Measurements from ENCODE around the gene YLPM1.

Gene YLPM1

DNA sequence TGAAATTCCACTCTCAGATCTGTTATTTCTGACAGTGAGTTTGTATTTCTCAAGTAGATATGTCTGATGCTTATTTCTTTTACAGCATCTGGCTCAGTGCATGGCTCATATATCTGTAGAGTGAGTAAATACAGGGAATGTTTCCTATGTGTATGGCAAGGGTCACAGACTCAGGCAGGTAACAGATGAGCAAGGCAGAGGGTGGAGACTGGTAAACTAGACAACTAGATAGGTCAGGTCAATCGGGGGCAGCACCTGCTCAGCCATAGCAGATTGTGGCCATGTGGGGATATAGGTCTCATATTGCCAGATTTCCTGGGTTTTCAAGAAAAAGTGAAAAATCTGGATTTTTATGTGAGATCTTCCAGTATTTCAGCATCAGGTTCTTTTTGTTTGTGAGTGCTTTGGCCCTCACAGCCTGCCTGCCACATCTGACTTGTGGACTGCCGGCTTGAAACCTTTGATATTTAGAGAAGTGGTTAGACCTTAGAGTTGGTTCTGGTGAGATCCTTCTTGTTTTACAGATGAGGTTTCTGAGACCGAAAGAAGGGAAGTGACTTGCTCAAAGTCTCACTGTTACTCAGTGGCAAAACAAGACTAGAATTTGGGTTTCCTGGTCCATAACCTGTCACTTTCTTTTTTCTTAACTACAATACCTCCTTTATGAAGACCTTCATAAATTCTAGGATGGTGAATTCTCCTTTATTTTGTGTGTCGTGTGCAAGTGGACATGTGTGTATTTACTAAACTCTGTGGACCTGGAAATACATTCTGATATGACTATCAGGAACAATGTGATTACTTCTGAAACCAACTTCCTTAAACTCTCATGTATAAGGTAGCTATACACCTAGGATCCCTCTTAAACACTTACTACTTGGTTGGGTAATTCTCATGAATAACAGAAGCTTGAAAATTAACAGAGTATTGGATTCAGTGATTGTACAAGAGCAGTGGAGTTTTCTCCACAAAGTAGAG is 78.4 kb downstream of the YLPM1 start:
- Histone ChIP-seq H3K4me3 (ENCODE audit: low read depth, low read length) (no peak overlapping the region), H3K9me3 (ENCODE audit: control insufficient read depth, insufficient read depth, low read length) (no peaks in the 10 kb centered on the region), H3K36me3 (ENCODE audit: control insufficient read depth, insufficient read depth, low read length) (peaks cover 14% of the 10 kb centered on the region), H3K9ac (ENCODE audit: low read depth, low read length) (no peak overlapping the region), H3K27me3 (ENCODE audit: control insufficient read depth, insufficient read depth, low read length) (no peaks in the 10 kb centered on the region), H3K4me1 (ENCODE audit: control insufficient read depth, insufficient read depth, low read length) (no peaks in the 10 kb centered on the region), H3K27ac (ENCODE audit: low read depth, low read length) (no peak overlapping the region)

- no peak overlapping the region for H3K9ac ChIP-seq (ENCODE audit: low read depth, low read length)
- no peak overlapping the region for H3K4me3 ChIP-seq (ENCODE audit: low read depth, low read length)
- H3K9me3 ChIP-seq (ENCODE audit: control insufficient read depth, insufficient read depth, low read length) = no peaks in the 10 kb centered on the region
- no peaks in the 10 kb centered on the region for H3K4me1 ChIP-seq (ENCODE audit: control insufficient read depth, insufficient read depth, low read length)
- no peaks in the 10 kb centered on the region for H3K27me3 ChIP-seq (ENCODE audit: control insufficient read depth, insufficient read depth, low read length)
- peaks cover 6% of the 10 kb centered on the region for H3K36me3 ChIP-seq (ENCODE audit: control insufficient read depth, insufficient read depth, low read length)
- no peak overlapping the region for H3K27ac ChIP-seq (ENCODE audit: low read depth, low read length)
Measured at GRCh38 chr14:74843653-74844052, 80.5 kb downstream of the YLPM1 start.

GRCh38 chr14:74846168-74846567 is 83.1 kb downstream of the YLPM1 start:
- H3K4me3 ChIP-seq (ENCODE audit: low read depth, low read length) = no peak overlapping the region
- H3K9me3 ChIP-seq (ENCODE audit: control insufficient read depth, insufficient read depth, low read length) = no peaks in the 10 kb centered on the region
- H3K27ac ChIP-seq (ENCODE audit: low read depth, low read length) = no peak overlapping the region
- no peaks in the 10 kb centered on the region for H3K36me3 ChIP-seq (ENCODE audit: control insufficient read depth, insufficient read depth, low read length)
- H3K4me1 ChIP-seq (ENCODE audit: control insufficient read depth, insufficient read depth, low read length) = no peaks in the 10 kb centered on the region
- H3K9ac ChIP-seq (ENCODE audit: low read depth, low read length) = no peak overlapping the region
- no peaks in the 10 kb centered on the region for H3K27me3 ChIP-seq (ENCODE audit: control insufficient read depth, insufficient read depth, low read length)

DNA sequence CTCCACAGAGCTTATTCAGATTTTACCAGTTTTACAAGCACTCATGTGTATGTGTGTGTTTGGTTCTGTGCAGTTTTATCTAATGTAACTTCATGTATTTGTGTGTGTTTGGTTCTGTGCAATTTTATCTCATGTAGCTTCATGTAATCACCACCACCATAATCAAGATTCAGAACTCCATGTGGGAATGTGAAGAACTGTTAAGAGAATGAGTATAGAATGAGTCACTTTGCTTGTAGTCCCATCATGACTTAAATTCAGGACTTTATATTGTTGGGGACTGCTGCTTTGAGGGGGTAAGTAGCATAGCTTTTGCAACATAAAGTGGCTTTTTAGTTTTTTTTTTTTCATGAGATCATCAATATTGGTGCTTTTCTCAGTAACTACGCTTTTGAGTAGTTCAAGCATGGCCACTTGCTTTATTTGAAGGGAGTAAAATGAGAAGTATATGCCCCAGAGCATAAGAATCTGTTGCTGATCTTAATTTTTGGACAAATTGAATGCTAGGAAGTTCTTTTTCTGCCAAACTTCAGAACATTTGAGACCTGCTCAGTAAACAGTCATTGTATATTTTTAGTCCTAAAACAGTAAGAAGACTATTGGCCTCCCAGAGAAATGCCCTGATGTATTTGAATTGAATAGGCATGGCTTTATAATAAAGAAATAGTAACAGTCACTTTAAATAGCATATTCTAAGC is 84.0 kb downstream of the YLPM1 start:
- no peak overlapping the region for H3K4me3 ChIP-seq (ENCODE audit: low read depth, low read length)
- H3K27ac ChIP-seq (ENCODE audit: low read depth, low read length) = no peak overlapping the region
- no peak overlapping the region for H3K9ac ChIP-seq (ENCODE audit: low read depth, low read length)
- no peaks in the 10 kb centered on the region for H3K36me3 ChIP-seq (ENCODE audit: control insufficient read depth, insufficient read depth, low read length)
- no peaks in the 10 kb centered on the region for H3K27me3 ChIP-seq (ENCODE audit: control insufficient read depth, insufficient read depth, low read length)
- no peaks in the 10 kb centered on the region for H3K4me1 ChIP-seq (ENCODE audit: control insufficient read depth, insufficient read depth, low read length)
- H3K9me3 ChIP-seq (ENCODE audit: control insufficient read depth, insufficient read depth, low read length) = no peaks in the 10 kb centered on the region

GRCh38 chr14:74848768-74849167 is 85.7 kb downstream of the YLPM1 start:
- Histone ChIP-seq H3K27ac (ENCODE audit: low read depth, low read length) (no peak overlapping the region), H3K4me1 (ENCODE audit: control insufficient read depth, insufficient read depth, low read length) (no peaks in the 10 kb centered on the region), H3K4me3 (ENCODE audit: low read depth, low read length) (no peak overlapping the region), H3K9ac (ENCODE audit: low read depth, low read length) (no peak overlapping the region), H3K36me3 (ENCODE audit: control insufficient read depth, insufficient read depth, low read length) (no peaks in the 10 kb centered on the region), H3K9me3 (ENCODE audit: control insufficient read depth, insufficient read depth, low read length) (no peaks in the 10 kb centered on the region), H3K27me3 (ENCODE audit: control insufficient read depth, insufficient read depth, low read length) (no peaks in the 10 kb centered on the region)

- Histone ChIP-seq H3K27ac (ENCODE audit: low read depth, low read length) (no peak overlapping the region), H3K9ac (ENCODE audit: low read depth, low read length) (no peak overlapping the region), H3K36me3 (ENCODE audit: control insufficient read depth, insufficient read depth, low read length) (no peaks in the 10 kb centered on the region), H3K9me3 (ENCODE audit: control insufficient read depth, insufficient read depth, low read length) (no peaks in the 10 kb centered on the region), H3K4me1 (ENCODE audit: control insufficient read depth, insufficient read depth, low read length) (no peaks in the 10 kb centered on the region), H3K27me3 (ENCODE audit: control insufficient read depth, insufficient read depth, low read length) (no peaks in the 10 kb centered on the region), H3K4me3 (ENCODE audit: low read depth, low read length) (no peak overlapping the region)
Measured at GRCh38 chr14:74852922-74853530, 89.9 kb downstream of the YLPM1 start.

- no peak overlapping the region for H3K4me3 ChIP-seq (ENCODE audit: low read depth, low read length)
- no peak overlapping the region for H3K9ac ChIP-seq (ENCODE audit: low read depth, low read length)
Measured at GRCh38 chr14:74853581-74853980, 90.5 kb downstream of the YLPM1 start.

GRCh38 chr14:74855021-74855420 is 91.9 kb downstream of the YLPM1 start:
- no peak overlapping the region for H3K4me3 ChIP-seq (ENCODE audit: low read depth, low read length)
- no peak overlapping the region for H3K9ac ChIP-seq (ENCODE audit: low read depth, low read length)
- no peaks in the 10 kb centered on the region for H3K9me3 ChIP-seq (ENCODE audit: control insufficient read depth, insufficient read depth, low read length)
- no peaks in the 10 kb centered on the region for H3K4me1 ChIP-seq (ENCODE audit: control insufficient read depth, insufficient read depth, low read length)
- no peaks in the 10 kb centered on the region for H3K36me3 ChIP-seq (ENCODE audit: control insufficient read depth, insufficient read depth, low read length)
- H3K27me3 ChIP-seq (ENCODE audit: control insufficient read depth, insufficient read depth, low read length) = no peaks in the 10 kb centered on the region
- H3K27ac ChIP-seq (ENCODE audit: low read depth, low read length) = no peak overlapping the region

More at GRCh38 chr14:74853581-74853980, 90.5 kb downstream of the YLPM1 start:
- no peaks in the 10 kb centered on the region for H3K4me1 ChIP-seq (ENCODE audit: control insufficient read depth, insufficient read depth, low read length)
- H3K36me3 ChIP-seq (ENCODE audit: control insufficient read depth, insufficient read depth, low read length) = no peaks in the 10 kb centered on the region
- no peaks in the 10 kb centered on the region for H3K27me3 ChIP-seq (ENCODE audit: control insufficient read depth, insufficient read depth, low read length)
- no peak overlapping the region for H3K27ac ChIP-seq (ENCODE audit: low read depth, low read length)
- H3K9me3 ChIP-seq (ENCODE audit: control insufficient read depth, insufficient read depth, low read length) = no peaks in the 10 kb centered on the region

GRCh38 chr14:74855945-74856344 is 92.8 kb downstream of the YLPM1 start:
- no peak overlapping the region for H3K27ac ChIP-seq (ENCODE audit: low read depth, low read length)
- H3K4me3 ChIP-seq (ENCODE audit: low read depth, low read length) = no peak overlapping the region
- H3K9me3 ChIP-seq (ENCODE audit: control insufficient read depth, insufficient read depth, low read length) = no peaks in the 10 kb centered on the region
- H3K9ac ChIP-seq (ENCODE audit: low read depth, low read length) = no peak overlapping the region
- H3K27me3 ChIP-seq (ENCODE audit: control insufficient read depth, insufficient read depth, low read length) = no peaks in the 10 kb centered on the region
- H3K4me1 ChIP-seq (ENCODE audit: control insufficient read depth, insufficient read depth, low read length) = no peaks in the 10 kb centered on the region
- no peaks in the 10 kb centered on the region for H3K36me3 ChIP-seq (ENCODE audit: control insufficient read depth, insufficient read depth, low read length)

DNA sequence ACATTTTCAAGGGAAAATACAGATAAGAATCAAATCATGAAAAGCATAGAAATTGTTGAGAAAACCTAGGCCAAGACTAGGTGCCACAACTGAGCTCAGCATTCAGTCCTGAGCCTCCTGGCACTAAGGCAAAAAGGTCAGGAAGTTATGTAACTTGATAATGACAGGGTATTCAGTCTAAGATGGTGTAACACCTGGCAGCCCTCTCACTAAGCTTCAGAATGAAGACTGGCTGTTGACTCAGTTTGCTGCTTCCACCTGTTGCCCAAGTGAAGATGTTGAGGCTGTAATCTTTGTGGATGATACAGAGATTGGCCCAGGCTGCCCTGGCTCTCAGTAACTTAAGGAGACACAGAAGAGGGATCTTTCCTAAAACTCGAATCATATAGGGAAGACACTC is 93.2 kb downstream of the YLPM1 start:
- no peaks in the 10 kb centered on the region for H3K9me3 ChIP-seq (ENCODE audit: control insufficient read depth, insufficient read depth, low read length)
- no peak overlapping the region for H3K27ac ChIP-seq (ENCODE audit: low read depth, low read length)
- H3K4me1 ChIP-seq (ENCODE audit: control insufficient read depth, insufficient read depth, low read length) = no peaks in the 10 kb centered on the region
- H3K4me3 ChIP-seq (ENCODE audit: low read depth, low read length) = no peak overlapping the region
- no peaks in the 10 kb centered on the region for H3K36me3 ChIP-seq (ENCODE audit: control insufficient read depth, insufficient read depth, low read length)
- H3K9ac ChIP-seq (ENCODE audit: low read depth, low read length) = no peak overlapping the region
- H3K27me3 ChIP-seq (ENCODE audit: control insufficient read depth, insufficient read depth, low read length) = no peaks in the 10 kb centered on the region

DNA sequence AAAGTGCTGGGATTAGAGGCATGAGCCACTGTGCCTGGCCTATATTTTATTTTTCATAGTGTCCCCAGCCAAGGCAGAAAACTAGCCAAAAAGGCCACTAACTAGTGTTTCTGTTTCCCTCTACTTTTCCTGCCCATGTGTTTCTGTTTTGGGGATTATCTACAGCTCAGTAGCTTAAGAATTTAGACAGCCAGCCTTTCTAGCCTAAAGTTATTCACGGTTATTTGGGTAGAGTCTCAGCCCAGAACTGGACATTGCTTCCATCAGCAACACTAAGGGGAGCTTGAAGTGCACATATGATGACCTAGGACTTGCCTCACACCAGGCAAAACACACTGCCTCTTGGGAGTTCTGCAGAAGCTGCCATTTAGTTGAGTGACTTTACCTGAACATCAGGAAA is 94.9 kb downstream of the YLPM1 start:
- no peaks in the 10 kb centered on the region for H3K9me3 ChIP-seq (ENCODE audit: control insufficient read depth, insufficient read depth, low read length)
- no peak overlapping the region for H3K9ac ChIP-seq (ENCODE audit: low read depth, low read length)
- H3K4me1 ChIP-seq (ENCODE audit: control insufficient read depth, insufficient read depth, low read length) = no peaks in the 10 kb centered on the region
- H3K27ac ChIP-seq (ENCODE audit: low read depth, low read length) = no peak overlapping the region
- no peaks in the 10 kb centered on the region for H3K36me3 ChIP-seq (ENCODE audit: control insufficient read depth, insufficient read depth, low read length)
- no peak overlapping the region for H3K4me3 ChIP-seq (ENCODE audit: low read depth, low read length)
- H3K27me3 ChIP-seq (ENCODE audit: control insufficient read depth, insufficient read depth, low read length) = no peaks in the 10 kb centered on the region

Measured in HUES48 (cell line).